DND-41 (cell line): ENCODE measurements around the gene RHOH.
"Not testable (repeated sequence)": the region's sequence is repeated elsewhere in the genome, so short reads cannot be mapped to it uniquely, and the experiment has no call there.

Experiments used
- ATAC-seq: fragments of 200-7000 bp; cut with Tn5 transposase; 3 replicates; pipeline ENCODE4 v1.9.1; 2021; ENCODE audit warnings: low read depth; ENCODE audit not compliant: insufficient read depth
- DNase-seq: peaks from one replicate; pipeline ENCODE4 v3.0.0-alpha.2; 2020
- H2AFZ ChIP-seq: 2 replicates; pipeline ENCODE4 v1.6.0; 2012; ENCODE audit warnings: low read depth, low read length
- H3K27ac ChIP-seq: 2 replicates; pipeline ENCODE4 v1.5.1; 2012; ENCODE audit warnings: low read length, inconsistent platforms
- H3K27me3 ChIP-seq: fragments of 200-600 bp; sonication (generic); 2 replicates; pipeline ENCODE4 v1.6.0; 2012; ENCODE audit warnings: low read length, mild to moderate bottlenecking, inconsistent platforms; ENCODE audit not compliant: insufficient read depth, poor library complexity
- H3K36me3 ChIP-seq: 2 replicates; pipeline ENCODE4 v1.5.1; 2012; ENCODE audit warnings: low read length, inconsistent platforms; ENCODE audit not compliant: insufficient read depth
- H3K4me1 ChIP-seq: 2 replicates; pipeline ENCODE4 v1.5.1; 2012; ENCODE audit warnings: mild to moderate bottlenecking, low read length; ENCODE audit not compliant: insufficient read depth
- H3K4me2 ChIP-seq: 2 replicates; pipeline ENCODE4 v1.6.0; 2012; ENCODE audit warnings: mild to moderate bottlenecking, moderate library complexity, low read length, inconsistent platforms; ENCODE audit not compliant: insufficient read depth
- H3K4me3 ChIP-seq, 2 experiments: fragments of 200-600 bp in 1 of 2; shearing (Covaris generic) in 1 of 2; 2 replicates each; pipeline ENCODE4 v1.5.1; 2012 to 2016; ENCODE audit warnings: inconsistent platforms in 2 of 2, low read length in 2 of 2, mild to moderate bottlenecking in 2 of 2, low read depth in 1 of 2, moderate library complexity in 1 of 2
- H3K79me2 ChIP-seq: 2 replicates; pipeline ENCODE4 v1.6.0; 2012; ENCODE audit warnings: low read length, inconsistent platforms; ENCODE audit not compliant: insufficient read depth
- H3K9ac ChIP-seq: 2 replicates; pipeline ENCODE4 v1.6.0; 2012; ENCODE audit warnings: low read depth, mild to moderate bottlenecking, inconsistent platforms, low read length, moderate library complexity
- H3K9me3 ChIP-seq: 2 replicates; pipeline ENCODE4 v1.5.1; 2012; ENCODE audit warnings: low read length, moderate library complexity, mild to moderate bottlenecking, inconsistent platforms; ENCODE audit not compliant: insufficient read depth, severe bottlenecking
- H4K20me1 ChIP-seq: 2 replicates; pipeline ENCODE4 v1.6.0; 2012; ENCODE audit warnings: low read length; ENCODE audit not compliant: insufficient read depth
- EZH2 ChIP-seq: IDR thresholded peaks from 3 replicates; pipeline ENCODE4 v1.6.1; 2012; ENCODE audit warnings: borderline replicate concordance, low read depth, mild to moderate bottlenecking, moderate library complexity, low read length, inconsistent platforms; ENCODE audit not compliant: severe bottlenecking
- TF ChIP-seq, protein P1 (sequence below): IDR thresholded peaks from 2 replicates; pipeline ENCODE4 v1.5.1; 2012; ENCODE audit warnings: borderline replicate concordance, low read length, moderate library complexity, mild to moderate bottlenecking; ENCODE audit not compliant: poor library complexity, severe bottlenecking; ENCODE audit errors: extremely low read depth

RHOH gene

DNA sequence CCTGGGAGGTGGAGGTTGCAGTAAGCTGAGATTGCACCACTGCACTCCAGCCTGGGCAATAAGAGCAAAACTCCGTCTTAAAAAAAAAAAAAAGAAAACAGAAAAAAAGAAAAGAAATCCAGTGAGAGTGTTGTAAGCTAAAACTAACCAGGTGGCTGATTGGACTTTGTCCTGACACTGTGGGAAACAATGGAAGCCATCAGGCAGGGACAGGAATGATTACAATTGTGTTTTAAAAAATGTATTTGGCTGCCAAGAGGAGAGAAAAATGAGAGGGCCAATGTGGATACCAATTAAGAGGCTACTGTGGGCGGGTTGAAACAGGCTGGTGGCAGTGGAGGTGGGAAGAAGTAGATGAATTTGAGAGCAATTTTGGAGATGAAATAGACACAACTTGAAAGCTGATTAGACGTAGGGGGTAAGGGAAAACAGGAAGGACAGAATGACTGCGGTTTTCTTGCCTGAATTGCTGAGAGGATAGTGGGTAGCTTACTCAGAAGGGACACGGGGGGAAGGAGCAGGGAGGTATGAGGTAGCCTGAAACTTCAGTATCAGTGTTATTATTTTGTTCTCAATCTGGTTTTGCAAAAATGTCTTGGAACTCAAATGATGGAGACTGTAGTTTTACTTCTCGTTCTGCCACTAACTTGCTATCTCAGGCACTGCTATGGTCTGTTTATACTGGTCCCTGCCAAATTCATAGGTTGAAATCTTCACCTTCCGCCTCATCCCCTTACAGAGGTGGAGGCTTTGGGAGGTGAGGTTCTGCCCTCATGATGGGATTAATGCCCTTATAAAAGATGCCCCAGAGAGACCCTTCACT is 92.7 kb downstream of the RHOH start:
- H3K27ac ChIP-seq = peak overlapping the region; percentile 83
- H3K9ac ChIP-seq = peak overlapping the region; percentile 26
- H3K4me3 ChIP-seq = peak overlapping the region in 1 of 2 experiments; percentile 17; a peak in 2 of 4 replicates
- H3K4me2 ChIP-seq = peak overlapping the region; percentile 54
- DNase-seq (peak; percentile 64), ATAC-seq (peak; percentile 92)
- no peak for TF ChIP-seq EZH2
- TF ChIP-seq, protein P1, sequence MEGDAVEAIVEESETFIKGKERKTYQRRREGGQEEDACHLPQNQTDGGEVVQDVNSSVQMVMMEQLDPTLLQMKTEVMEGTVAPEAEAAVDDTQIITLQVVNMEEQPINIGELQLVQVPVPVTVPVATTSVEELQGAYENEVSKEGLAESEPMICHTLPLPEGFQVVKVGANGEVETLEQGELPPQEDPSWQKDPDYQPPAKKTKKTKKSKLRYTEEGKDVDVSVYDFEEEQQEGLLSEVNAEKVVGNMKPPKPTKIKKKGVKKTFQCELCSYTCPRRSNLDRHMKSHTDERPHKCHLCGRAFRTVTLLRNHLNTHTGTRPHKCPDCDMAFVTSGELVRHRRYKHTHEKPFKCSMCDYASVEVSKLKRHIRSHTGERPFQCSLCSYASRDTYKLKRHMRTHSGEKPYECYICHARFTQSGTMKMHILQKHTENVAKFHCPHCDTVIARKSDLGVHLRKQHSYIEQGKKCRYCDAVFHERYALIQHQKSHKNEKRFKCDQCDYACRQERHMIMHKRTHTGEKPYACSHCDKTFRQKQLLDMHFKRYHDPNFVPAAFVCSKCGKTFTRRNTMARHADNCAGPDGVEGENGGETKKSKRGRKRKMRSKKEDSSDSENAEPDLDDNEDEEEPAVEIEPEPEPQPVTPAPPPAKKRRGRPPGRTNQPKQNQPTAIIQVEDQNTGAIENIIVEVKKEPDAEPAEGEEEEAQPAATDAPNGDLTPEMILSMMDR = no peak
- H2AFZ ChIP-seq = peak overlapping the region; percentile 61
- no peaks in the 10 kb centered on the region for H4K20me1 ChIP-seq
- H3K79me2 ChIP-seq = no peaks in the 10 kb centered on the region
- H3K4me1 ChIP-seq = peaks cover 52% of the 10 kb centered on the region
- H3K27me3 ChIP-seq = no peaks in the 10 kb centered on the region
- H3K36me3 ChIP-seq = no peaks in the 10 kb centered on the region
- no peaks in the 10 kb centered on the region for H3K9me3 ChIP-seq

DNA sequence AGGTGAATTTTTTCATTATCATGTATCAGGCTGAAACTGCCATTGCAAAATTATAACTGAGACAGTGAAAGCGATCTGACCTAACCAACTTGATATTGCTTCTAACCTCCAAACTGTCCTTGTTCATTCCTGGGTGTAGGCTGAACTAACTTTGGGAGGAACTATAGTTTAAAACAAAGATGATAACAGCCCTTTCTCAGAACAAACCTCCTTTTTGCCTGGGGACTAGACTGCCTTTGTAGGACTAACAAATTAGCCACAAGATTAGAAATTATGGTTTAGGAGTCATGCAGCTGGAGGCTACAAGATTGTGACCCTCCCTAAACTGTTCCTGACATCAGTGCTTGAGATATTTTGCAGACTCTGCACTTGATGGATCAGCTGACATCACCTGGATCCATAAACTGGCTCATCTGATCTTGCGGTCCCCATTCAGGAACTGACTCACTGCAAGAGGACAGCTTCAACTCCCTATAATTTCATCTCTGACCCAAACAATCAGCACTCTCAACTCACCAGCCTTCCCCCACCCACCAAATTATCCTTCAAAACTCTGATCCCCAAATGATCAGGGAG is 93.9 kb downstream of the RHOH start:
- H2AFZ ChIP-seq, H3K79me2 ChIP-seq, H3K9me3 ChIP-seq, H3K36me3 ChIP-seq, H3K27me3 ChIP-seq, H3K4me3 ChIP-seq, ATAC-seq, H4K20me1 ChIP-seq, DNase-seq: not testable (repeated sequence)
- H3K4me1 ChIP-seq = peaks cover 52% of the 10 kb centered on the region
- peak overlapping the region; percentile 26; the same call in 1 of the 2 replicates for H3K9ac ChIP-seq
- 0 out of 2 replicates have a peak overlapping the region, but pooled peaks have one; percentile 54 for H3K4me2 ChIP-seq
- peak overlapping the region; percentile 83 for H3K27ac ChIP-seq

DNA sequence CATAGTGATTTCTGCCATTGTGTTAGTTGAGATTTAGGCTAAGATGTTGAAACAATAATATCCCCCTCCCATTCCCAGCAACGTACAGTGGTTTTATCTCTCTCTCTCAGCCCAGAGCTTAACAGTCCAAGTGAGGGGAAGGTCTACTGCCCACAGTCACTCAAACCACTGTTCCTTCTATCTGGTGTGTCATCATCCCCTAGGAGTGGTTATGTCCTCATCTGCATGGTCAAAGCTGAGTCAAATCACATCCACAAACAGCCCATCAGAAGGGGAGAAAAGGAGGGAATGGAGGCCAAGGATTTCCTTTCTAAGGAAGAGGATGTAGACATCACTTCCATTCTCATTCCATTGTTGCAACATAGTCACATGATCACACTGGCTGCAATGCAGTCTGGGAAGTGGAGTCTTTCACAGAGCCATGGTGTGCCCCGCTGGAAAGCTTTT is 95.5 kb downstream of the RHOH start:
- H3K4me2 ChIP-seq = no peak overlapping the region

More for the DNA sequence above, 95.5 kb downstream of the RHOH start:
- Histone ChIP-seq H3K9ac (no peak overlapping the region), H4K20me1 (no peaks in the 10 kb centered on the region), H3K27me3 (no peaks in the 10 kb centered on the region), H3K4me3 (no peak overlapping the region), H3K4me1 (peaks cover 54% of the 10 kb centered on the region), H3K36me3 (no peaks in the 10 kb centered on the region), H3K79me2 (no peaks in the 10 kb centered on the region), H3K9me3 (peaks cover 7% of the 10 kb centered on the region), H3K27ac (peak overlapping the region; percentile 66), H2AFZ (peak overlapping the region; percentile 55; the same call in 1 of the 2 replicates)
- DNase-seq = no peak
- TF ChIP-seq, protein P1 = no peak
- TF ChIP-seq EZH2 = no peak
- no peak for ATAC-seq
